ENCODE results near the gene UBE2I.

DNA sequence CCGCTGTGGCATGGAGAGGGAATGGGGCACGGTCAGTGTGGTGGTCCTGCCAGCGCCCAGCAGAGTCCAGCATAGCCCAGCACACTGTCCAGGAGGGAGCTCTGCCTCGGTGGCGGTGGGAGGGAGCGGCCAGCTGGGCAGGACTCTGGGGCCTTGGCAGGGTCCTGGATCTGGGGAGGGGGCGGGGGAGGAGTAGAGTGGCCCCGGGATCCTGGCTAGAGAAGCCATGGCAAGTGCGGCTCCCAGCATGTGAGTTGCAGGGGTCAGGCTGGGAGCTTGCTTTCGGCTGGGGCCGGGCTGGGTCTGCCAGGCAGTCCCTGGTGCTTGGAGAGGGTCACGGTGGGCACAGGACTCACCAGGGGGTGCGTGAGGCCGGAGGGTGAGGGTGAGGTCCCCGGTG is 46.2 kb downstream of the UBE2I start:
- no peak for TF ChIP-seq GATA2 (IDR thresholded peaks at IDR 0.05; ENCODE audit: low read depth, low read length)
- TF ChIP-seq GATA3 (IDR thresholded peaks at IDR 0.05; ENCODE audit: low read depth, low read length): no peak

Data from SH-SY5Y (cell line).